Measurements from ENCODE around the gene RCSD1.
A peak's percentile ranks its signal among the peaks of the same experiment; 100 is the strongest.

Gene RCSD1

GRCh38 chr1:167669209-167670124 lies 39.4 kb downstream of the RCSD1 start:
- no peak for DNase-seq (ENCODE audit: low read depth)

- no peak for DNase-seq (ENCODE audit: low read depth)
Observed at GRCh38 chr1:167670563-167670962, 40.5 kb downstream of the RCSD1 start.

DNA sequence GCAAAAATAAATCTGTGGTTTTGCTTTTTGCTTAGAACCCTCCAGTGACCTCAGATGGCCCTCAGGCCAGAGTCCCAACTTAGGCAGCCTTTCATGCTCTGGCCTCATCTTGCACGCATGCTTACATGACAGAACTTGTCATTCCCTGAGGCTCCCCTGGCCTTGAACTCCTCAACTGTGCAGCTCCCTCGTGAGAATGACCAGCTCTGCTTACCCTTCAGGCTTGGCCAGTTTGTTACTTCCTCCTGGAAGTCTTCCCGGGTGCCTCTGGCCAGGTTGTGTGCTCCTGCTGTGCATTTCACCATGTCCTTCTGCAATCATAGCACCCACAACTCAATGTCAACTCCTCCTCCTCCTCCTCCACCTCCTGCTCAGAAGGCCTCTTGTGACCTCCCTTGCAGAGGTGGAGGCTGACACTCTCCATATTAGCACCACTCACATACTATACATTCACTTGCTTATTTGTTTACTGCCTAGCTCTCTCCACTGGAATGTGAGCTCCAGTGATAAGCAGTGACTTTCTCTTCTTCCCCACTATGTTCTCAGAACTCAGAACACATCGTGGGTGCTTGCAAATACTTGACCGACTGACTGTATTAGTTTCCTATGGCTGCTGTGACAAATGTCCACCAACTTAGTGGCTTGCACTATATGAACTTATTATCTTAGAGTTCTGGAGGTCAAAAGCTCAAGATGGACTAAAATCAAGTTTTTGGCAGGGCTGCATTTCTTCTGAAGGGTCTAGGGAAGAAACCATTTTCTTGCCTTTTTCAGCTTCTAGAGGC lies 41.9 kb downstream of the RCSD1 start:
- peak; percentile 60 for DNase-seq (ENCODE audit: low read depth)

DNA sequence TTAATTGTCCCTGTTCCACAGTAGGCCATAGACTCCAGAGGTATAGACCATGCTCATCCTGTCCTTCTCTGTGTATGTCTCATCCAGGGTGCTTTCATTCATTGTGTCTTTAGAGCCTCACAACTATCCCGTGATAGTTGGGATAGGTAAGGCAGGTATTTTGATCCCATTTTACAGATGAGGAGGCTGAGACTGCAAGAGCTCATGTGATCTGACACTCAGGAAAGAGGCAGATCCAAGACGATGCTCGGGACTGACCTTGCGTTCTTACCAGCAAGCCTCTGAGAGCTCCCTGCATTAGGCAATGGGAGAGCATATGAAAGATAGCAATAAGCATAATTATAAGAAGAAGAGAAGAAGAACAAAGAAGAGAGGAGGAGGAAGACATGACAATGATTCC lies 42.8 kb downstream of the RCSD1 start:
- DNase-seq (ENCODE audit: low read depth): no peak

- no peak for DNase-seq (ENCODE audit: low read depth)
Observed at GRCh38 chr1:167673265-167673664, 43.2 kb downstream of the RCSD1 start.

- no peak for DNase-seq (ENCODE audit: low read depth)
Observed at GRCh38 chr1:167674156-167674555, 44.1 kb downstream of the RCSD1 start.

DNA sequence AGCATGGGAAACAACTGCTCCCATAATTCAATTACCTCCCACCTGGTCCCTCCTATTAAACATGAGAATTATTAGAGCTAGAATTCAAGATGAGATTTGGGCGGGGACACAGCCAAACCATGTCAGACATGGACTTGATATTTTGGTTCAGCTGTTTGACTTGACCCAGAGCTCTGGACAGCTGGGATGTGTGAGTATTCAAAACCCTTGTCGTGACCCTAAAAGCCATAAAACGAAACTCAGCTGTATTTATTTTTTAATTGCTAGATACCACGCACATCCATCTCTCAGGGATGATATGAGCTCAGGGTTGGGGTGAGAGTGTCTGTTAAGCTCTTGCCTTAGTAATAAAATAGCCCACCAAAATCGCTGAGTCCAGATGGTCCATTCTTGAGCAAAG lies 45.4 kb downstream of the RCSD1 start:
- DNase-seq (ENCODE audit: low read depth): no peak

DNA sequence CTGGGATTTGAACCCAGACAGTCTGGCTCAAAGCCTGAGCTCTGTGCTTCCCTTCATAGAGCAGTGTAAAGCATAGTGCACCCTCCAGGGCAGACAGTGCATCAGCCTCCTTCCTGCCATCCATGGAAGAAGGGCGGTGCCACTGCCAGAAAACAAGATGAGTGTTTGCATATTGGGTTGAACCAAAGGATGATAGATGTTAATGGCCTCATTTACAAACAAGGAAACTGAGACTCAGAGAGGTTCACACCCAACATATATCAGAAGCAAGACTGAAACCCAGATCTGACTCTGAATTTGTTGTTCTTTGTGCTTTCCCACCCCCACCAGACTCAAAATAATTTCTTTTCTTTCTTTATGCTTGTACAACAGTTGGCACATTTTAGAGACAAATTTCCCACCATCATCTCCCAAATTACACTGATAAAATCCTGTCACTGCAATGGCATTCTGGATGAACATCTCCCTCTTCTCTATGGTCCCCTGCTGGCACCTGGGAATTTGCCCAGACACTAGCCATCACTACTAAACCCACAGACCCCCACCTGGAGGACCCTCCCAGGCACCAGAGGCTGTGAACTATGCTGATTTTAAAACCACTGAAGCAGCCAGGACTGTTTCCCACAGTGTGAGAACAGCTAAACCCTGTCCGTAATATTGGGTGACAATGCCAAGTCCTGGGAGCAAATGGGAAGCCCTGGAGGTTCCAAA lies 46.3 kb downstream of the RCSD1 start:
- no peak for DNase-seq (ENCODE audit: low read depth)

DNA sequence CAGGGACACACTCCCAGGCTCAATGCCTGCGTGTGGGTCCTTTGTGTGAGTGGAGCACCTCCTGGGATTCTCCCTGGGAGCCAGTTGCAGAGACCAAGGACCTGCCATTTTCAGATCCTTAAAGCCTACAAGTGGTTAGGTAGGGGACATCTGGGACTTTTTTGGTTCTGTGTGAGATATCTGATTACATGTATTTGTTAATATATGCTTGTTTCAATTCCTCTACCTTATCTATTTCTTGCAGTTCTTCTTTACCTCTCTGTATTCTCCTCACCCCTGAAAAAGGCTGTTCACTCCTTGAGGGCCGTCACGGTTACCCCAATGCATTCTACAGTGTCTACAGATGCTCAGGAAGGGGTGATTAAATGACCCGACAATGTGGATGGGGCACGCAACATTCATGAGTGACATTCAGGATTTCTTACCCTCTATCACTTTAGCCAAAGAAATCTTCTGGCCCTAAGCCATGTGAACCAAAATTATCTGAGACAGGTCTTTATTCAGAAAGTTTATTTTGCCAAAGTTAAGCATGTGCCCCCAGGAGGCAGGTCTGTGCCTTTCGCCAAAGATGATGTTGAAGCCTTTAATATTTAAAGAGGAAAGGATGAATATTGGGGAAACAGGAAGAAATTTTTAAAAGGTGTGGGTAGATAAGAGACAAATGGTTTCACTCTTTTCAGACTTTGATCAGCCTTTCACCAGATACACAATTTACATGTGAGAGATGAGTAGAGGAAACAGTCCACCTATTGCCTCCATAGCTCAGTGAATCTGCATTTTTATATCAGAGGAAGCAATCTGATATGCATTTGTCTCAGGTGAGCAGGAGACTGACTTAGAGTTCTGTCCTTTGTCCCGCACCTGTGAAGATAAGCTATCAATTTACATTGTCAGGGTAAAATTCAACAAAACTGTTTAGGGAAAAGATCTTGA lies 47.1 kb downstream of the RCSD1 start:
- no peak for DNase-seq (ENCODE audit: low read depth)

DNA sequence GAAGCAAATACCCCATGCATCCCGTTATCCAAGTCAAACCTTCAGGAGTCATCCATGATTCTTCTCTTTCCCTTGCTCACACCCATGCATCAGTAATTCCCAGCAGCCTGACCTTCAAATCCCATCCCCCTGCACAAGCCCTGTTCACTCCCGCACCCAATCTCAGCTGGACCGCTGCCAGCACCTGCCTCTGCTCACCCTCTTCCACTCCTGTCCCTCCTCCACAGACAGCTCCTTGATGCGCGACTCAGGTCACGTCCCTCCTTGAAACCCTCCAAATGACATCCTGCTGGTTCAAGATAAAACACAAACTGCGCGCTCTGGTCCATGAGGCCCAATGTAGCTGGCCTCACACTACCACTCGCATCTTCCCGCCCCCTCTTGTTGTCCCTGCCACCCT lies 48.4 kb downstream of the RCSD1 start:
- DNase-seq (ENCODE audit: low read depth): no peak

- no peak for DNase-seq (ENCODE audit: low read depth)
Observed at GRCh38 chr1:167678838-167679237, 48.8 kb downstream of the RCSD1 start.

DNA sequence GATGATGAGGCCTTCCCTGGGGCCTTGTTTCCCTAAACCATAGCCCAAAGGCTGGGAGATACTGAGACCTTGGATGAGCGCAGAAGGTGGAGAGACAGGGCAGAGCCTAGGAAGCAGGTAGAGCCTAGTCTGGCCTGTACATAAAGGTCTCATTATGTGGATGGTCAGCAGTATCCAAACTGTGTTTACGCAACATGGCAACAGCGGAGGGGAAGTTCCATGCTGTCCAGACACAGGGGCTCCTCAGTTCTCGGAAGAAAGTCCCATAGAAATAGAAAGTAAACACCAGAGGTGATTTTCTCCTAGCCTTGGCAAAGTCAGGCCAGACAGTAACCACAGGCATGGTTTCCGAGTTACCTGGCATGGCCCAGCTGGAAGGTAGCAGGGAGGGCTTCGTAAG lies 49.7 kb downstream of the RCSD1 start:
- no peak for DNase-seq (ENCODE audit: low read depth)

GRCh38 chr1:167681024-167681423 lies 51.0 kb downstream of the RCSD1 start:
- DNase-seq (ENCODE audit: low read depth): no peak

DNA sequence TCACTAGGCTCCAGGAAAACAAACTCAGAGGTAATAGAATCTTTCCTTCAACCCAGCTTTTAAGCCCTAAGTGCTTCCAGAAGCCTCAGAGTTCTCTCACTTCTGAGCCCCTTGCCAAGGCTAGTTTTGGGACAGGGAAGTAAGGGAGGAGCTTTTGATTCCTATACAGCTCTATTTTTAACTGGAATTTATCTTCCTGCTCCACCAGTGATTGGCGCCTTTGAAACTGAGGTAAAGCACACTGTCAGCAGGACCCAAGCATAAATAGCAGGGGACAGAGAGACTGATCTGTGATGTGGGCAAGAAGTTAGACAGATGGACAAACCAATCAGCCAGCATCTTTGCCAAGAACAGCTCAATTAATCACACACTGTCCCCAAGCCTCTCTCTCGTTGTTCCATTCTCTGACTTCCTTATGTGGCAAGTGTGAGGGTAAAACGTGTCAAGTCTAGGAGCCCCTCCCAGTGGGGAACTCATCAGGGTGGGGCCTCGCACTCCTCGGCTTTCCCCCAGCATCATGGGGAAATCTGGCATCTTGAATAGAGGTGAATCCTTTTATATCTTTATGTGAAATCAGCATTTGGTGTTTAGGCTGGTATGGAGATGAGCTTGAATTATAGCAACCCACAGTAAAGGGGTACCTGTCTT lies 51.5 kb downstream of the RCSD1 start:
- DNase-seq (ENCODE audit: low read depth): no peak

- no peak for DNase-seq (ENCODE audit: low read depth)
Observed at GRCh38 chr1:167683226-167683625, 53.2 kb downstream of the RCSD1 start.

GRCh38 chr1:167683641-167684502 lies 53.8 kb downstream of the RCSD1 start:
- no peak for DNase-seq (ENCODE audit: low read depth)

DNA sequence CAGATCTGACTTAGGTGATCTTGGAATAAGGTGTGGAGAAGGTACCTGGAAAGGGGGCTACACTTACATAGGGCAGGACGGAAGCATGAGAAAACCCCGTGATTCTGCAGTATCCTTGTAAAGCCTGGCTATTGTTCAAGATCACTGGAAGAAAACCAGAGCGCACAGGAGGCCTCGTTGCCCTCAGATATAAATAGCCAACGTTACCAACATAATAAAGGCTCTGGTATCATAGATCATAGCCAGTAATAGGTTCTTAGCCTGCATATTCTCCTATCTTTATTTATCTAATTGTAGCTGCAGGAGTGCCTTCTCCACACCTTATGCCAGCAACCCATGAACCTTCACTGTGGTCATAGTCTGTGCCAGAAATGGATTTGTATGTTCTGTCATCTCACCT lies 55.8 kb downstream of the RCSD1 start:
- DNase-seq (ENCODE audit: low read depth): no peak

DNA sequence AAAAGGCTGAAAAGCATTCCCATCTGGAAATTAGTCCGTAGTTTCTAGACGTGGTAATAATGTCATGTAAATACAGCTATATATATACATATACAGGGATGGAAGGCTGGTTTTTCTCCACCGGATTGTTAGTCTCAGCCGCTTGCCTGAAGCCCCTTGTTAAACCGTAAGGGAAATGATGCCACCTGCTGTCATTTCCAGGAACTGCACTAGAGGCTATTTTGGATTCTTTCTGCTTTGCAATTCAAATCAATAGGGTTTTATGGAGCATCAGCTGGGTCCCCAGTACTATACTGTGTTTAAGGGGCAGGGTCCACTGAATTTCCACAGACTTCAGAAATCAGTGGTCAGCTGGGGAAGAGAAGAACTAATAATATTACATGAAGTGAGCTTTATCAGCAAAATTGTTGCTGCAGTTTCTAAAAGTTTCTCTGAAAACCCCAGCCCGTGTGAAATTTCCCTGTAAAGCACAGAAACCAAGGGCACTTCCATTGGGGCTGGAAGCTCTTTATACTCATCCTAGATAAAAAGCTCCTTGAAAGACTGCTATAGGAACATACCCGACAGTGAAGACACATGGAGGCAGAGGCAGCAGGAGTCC lies 58.0 kb downstream of the RCSD1 start:
- peak; percentile 67 for DNase-seq (ENCODE audit: low read depth)

GRCh38 chr1:167689567-167689920 lies 59.5 kb downstream of the RCSD1 start:
- DNase-seq (ENCODE audit: low read depth): peak; percentile 17

DNA sequence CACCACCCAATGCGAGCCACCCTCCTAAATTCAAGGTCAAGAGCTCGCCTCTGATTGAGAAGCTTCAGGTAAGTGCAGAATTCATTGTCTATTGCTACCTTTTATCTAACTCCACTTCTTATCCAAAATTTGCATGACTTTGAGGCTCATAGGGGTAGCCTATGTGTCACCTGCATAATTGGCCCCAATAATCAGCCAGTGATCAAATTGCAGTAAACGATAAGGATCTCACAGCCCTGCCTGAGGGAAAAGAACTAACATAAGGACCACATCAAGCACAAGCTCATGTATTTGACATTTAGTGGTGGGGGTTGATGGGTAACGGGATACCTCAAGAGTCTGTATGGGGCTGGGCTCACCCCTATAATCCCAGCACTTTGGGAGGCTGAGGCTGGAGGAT lies 60.0 kb downstream of the RCSD1 start:
- DNase-seq (ENCODE audit: low read depth): no peak

Data from amniotic epithelial cell (primary cell).